Common myeloid progenitor, CD34-positive (primary cell): ENCODE measurements around the gene RHEB.

Experiments
- CTCF ChIA-PET: fragments of 350-600 bp; sonication (Branson Sonifier 250); formaldehyde crosslinking; loops from one replicate; lab custom pipeline; 2021; ENCODE audit warnings: antibody characterized with exemption; lab: Charles Lee
- POLR2A ChIA-PET: fragments of 350-600 bp; sonication (Branson Sonifier 250); formaldehyde crosslinking; loops from one replicate; lab custom pipeline; 2021; ENCODE audit warnings: antibody characterized with exemption; lab: Charles Lee
- DNase-seq, 3 donors: peaks; one replicate each; pipeline versions ENCODE4 v3.0.0 to v3.0.0-alpha.2; 2013
- H3K27ac ChIP-seq, 2 experiments: 1 replicate in 1 of 2; 2 replicates in 1 of 2; pipeline ENCODE4 v1.7.0; 2013; ENCODE audit warnings: inconsistent platforms in 2 of 2, low read length in 2 of 2, mild to moderate bottlenecking in 2 of 2, low read depth in 1 of 2, moderate library complexity in 1 of 2; ENCODE audit not compliant: severe bottlenecking in 2 of 2, insufficient read depth in 1 of 2, poor library complexity in 1 of 2
- H3K27me3 ChIP-seq, 5 experiments: replicated peaks in 2 of 5; 1 replicate in 3 of 5; 2 replicates in 2 of 5; pipeline versions ENCODE4 v1.6.1 to v1.7.0; 2013; ENCODE audit warnings: low read length in 4 of 5, mild to moderate bottlenecking in 2 of 5, moderate library complexity in 2 of 5, inconsistent platforms in 1 of 5; ENCODE audit not compliant: insufficient read depth in 5 of 5, control insufficient read depth in 4 of 5
- H3K36me3 ChIP-seq, 4 experiments: 1 replicate in 2 of 4; 2 replicates in 2 of 4; pipeline versions ENCODE4 v1.6.1 to v1.7.0; 2013; ENCODE audit warnings: low read length in 3 of 4, control low read depth in 1 of 4, mild to moderate bottlenecking in 1 of 4; ENCODE audit not compliant: control insufficient read depth in 4 of 4, insufficient read depth in 4 of 4
- H3K4me1 ChIP-seq, 4 experiments: 1 replicate in 3 of 4; 2 replicates in 1 of 4; pipeline versions ENCODE4 v1.6.1 to v1.7.1; 2013; ENCODE audit warnings: low read length in 3 of 4, mild to moderate bottlenecking in 3 of 4, control low read depth in 1 of 4, inconsistent platforms in 1 of 4, moderate library complexity in 1 of 4; ENCODE audit not compliant: control insufficient read depth in 4 of 4, insufficient read depth in 4 of 4; ENCODE audit errors: control extremely low read depth in 1 of 4
- H3K4me3 ChIP-seq, 7 experiments: 1 replicate in 4 of 7; 2 replicates in 3 of 7; pipeline versions ENCODE4 v1.5.1 to v1.7.0; 2013; ENCODE audit warnings: mild to moderate bottlenecking in 7 of 7, low read length in 6 of 7, moderate library complexity in 6 of 7, inconsistent platforms in 2 of 7, low read depth in 2 of 7, control low read depth in 1 of 7; ENCODE audit not compliant: insufficient read depth in 4 of 7, control insufficient read depth in 1 of 7; ENCODE audit errors: extremely low read depth in 1 of 7
- H3K9me3 ChIP-seq, 5 experiments: 1 replicate in 4 of 5; 2 replicates in 1 of 5; pipeline versions ENCODE4 v1.6.1 to v1.7.1; 2013; ENCODE audit warnings: low read length in 4 of 5, mild to moderate bottlenecking in 2 of 5, inconsistent platforms in 1 of 5, low read depth in 1 of 5, moderate library complexity in 1 of 5; ENCODE audit not compliant: control insufficient read depth in 4 of 5, insufficient read depth in 2 of 5; ENCODE audit errors: control extremely low read depth in 1 of 5
- WGBS: methylation state at CpG from one replicate; pipeline ENCODE4 v1.1.5; 2013; ENCODE audit not compliant: insufficient coverage; 5-methylcytosine and 5-hydroxymethylcytosine counted together

The RHEB gene

GRCh38 chr7:151511946-151512345, 7.7 kb downstream of the RHEB start:
- WGBS = no CpG with 5 or more reads among the region's 4 CpGs
- Histone ChIP-seq H3K27ac (no peak overlapping the region), H3K27me3 (no peaks in the 10 kb centered on the region), H3K36me3 (peaks cover 0 to 10% (median 2%) of the 10 kb centered on the region in 4 experiments), H3K9me3 (peaks cover 0 to 3% (median 0%) of the 10 kb centered on the region in 5 experiments), H3K4me3 (no peak overlapping the region), H3K4me1 (peaks cover 0 to 16% (median 9%) of the 10 kb centered on the region in 4 experiments)
- ChIA-PET CTCF (interaction anchor here (0.6 kb wide), 1 partner anchor 80 kb away, joined by 3 read pairs; no protein-coding TSS in a partner anchor), POLR2A (no interaction called here)
- no peak for DNase-seq

GRCh38 chr7:151511270-151511669, 8.4 kb downstream of the RHEB start:
- no peak for DNase-seq
- Histone ChIP-seq H3K27ac (no peak overlapping the region), H3K4me1 (peaks cover 0 to 15% (median 6%) of the 10 kb centered on the region in 4 experiments), H3K27me3 (no peaks in the 10 kb centered on the region), H3K36me3 (peaks cover 0 to 10% (median 3%) of the 10 kb centered on the region in 4 experiments), H3K9me3 (peaks cover 0 to 3% (median 0%) of the 10 kb centered on the region in 5 experiments), H3K4me3 (no peak overlapping the region)
- 92% methylated on average over 4 of the region's 4 CpGs for WGBS
- CTCF ChIA-PET = interaction anchor here (0.6 kb wide), 1 partner anchor 81 kb away, joined by 3 read pairs; no protein-coding TSS in a partner anchor
- POLR2A ChIA-PET = no interaction called here

GRCh38 chr7:151509670-151510333, 9.9 kb downstream of the RHEB start:
- ChIA-PET CTCF (interaction anchor here (1.4 to 3.4 kb wide), 2 partner anchors 9 to 11 kb away, joined by 5 to 14 read pairs; no protein-coding TSS in a partner anchor), POLR2A (no interaction called here)
- Histone ChIP-seq H3K4me1 (peaks cover 0 to 11% (median 4%) of the 10 kb centered on the region in 4 experiments), H3K27me3 (no peaks in the 10 kb centered on the region), H3K4me3 (no peak overlapping the region), H3K36me3 (peaks cover 0 to 10% (median 3%) of the 10 kb centered on the region in 4 experiments), H3K27ac (no peak overlapping the region), H3K9me3 (peaks cover 0 to 3% (median 0%) of the 10 kb centered on the region in 5 experiments)
- WGBS = 94% methylated on average over 5 of the region's 5 CpGs
- no peak for DNase-seq

- H3K9me3 ChIP-seq = no peaks in the 10 kb centered on the region
- H3K4me3 ChIP-seq = no peak overlapping the region
- peaks cover 0 to 10% (median 1%) of the 10 kb centered on the region in 4 experiments for H3K36me3 ChIP-seq
- DNase-seq = no peak
- H3K4me1 ChIP-seq = peaks cover 0 to 11% (median 4%) of the 10 kb centered on the region in 4 experiments
- CTCF ChIA-PET = interaction anchor here (1.4 to 3.4 kb wide), 3 partner anchors 8 to 60 kb away, joined by 5 to 14 read pairs (median 5); no protein-coding TSS in a partner anchor
- no peak overlapping the region for H3K27ac ChIP-seq
- no peaks in the 10 kb centered on the region for H3K27me3 ChIP-seq
- WGBS = 100% methylated on average over 6 of the region's 6 CpGs
- POLR2A ChIA-PET = no interaction called here
These were observed 10.7 kb downstream of the RHEB start for GRCh38 chr7:151508991-151509390.

GRCh38 chr7:151507806-151508205, 11.9 kb downstream of the RHEB start:
- POLR2A ChIA-PET = interaction anchor here (0.6 kb wide), 1 partner anchor 169 kb away, joined by 3 read pairs; no protein-coding TSS in a partner anchor
- peaks cover 0 to 11% (median 4%) of the 10 kb centered on the region in 4 experiments for H3K4me1 ChIP-seq

GRCh38 chr7:151506901-151507382, 12.8 kb downstream of the RHEB start:
- H3K27me3 ChIP-seq = no peaks in the 10 kb centered on the region
- 92% methylated on average over 3 of the region's 5 CpGs for WGBS
- H3K4me1 ChIP-seq = peaks cover 0 to 8% (median 4%) of the 10 kb centered on the region in 4 experiments
- H3K36me3 ChIP-seq = peaks cover 0 to 4% (median 1%) of the 10 kb centered on the region in 4 experiments
- CTCF ChIA-PET = interaction anchor here (1.3 to 3.4 kb wide), 3 partner anchors 8 to 11 kb away, joined by 3 to 14 read pairs (median 4); no protein-coding TSS in a partner anchor
- no peaks in the 10 kb centered on the region for H3K9me3 ChIP-seq
- H3K4me3 ChIP-seq = no peak overlapping the region
- H3K27ac ChIP-seq = no peak overlapping the region
- peak in 2 of 3 donors; percentile 20 to 32 for DNase-seq
- POLR2A ChIA-PET = no interaction called here

More at GRCh38 chr7:151507806-151508205, 11.9 kb downstream of the RHEB start:
- H3K27me3 ChIP-seq = no peaks in the 10 kb centered on the region
- no peak for DNase-seq
- CTCF ChIA-PET = interaction anchor here (1.7 to 3.4 kb wide), 2 partner anchors 9 to 58 kb away, joined by 5 to 14 read pairs; no protein-coding TSS in a partner anchor
- no peak overlapping the region for H3K27ac ChIP-seq
- peaks cover 0 to 4% (median 1%) of the 10 kb centered on the region in 4 experiments for H3K36me3 ChIP-seq
- no peak overlapping the region for H3K4me3 ChIP-seq
- WGBS = no CpG with 5 or more reads among the region's 2 CpGs
- no peaks in the 10 kb centered on the region for H3K9me3 ChIP-seq
